ENCODE data around the gene PRCD. TPM values are rescaled to one million over a fixed set of nuclear protein-coding genes. Genes with fewer than 3 reads are reported as not detected.

PRCD gene
- total RNA-seq, 2 donors from 2014 or later: 1.9 to 2.4 TPM

DNA sequence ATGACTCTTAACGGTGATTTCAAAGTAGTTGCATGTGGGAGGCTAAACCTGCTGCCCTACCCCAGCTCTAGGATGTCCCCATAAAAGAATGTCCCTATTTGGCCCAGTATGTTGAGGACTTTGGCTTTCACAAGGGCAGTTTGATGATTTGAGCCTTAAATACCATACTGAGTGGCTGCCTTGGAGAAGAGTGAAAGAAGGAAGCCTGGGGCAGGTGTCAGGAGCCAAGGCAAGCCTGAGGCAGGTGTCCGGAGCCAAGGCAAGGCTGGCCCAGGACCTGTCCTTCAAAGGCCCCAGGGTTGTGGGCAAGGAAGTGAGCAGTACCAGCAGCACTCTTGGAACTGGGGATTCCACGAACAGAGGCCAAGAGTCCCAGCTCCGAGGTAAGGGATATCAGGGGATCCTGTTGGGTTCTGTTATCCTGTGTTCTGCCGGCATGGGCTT, 27.2 kb downstream of the PRCD start:
- ATAC-seq (ENCODE audit: insufficient number of reproducible peaks, low FRiP score, low read depth) (no peak), DNase-seq (ENCODE audit: low spot score) (no peak)
- Histone ChIP-seq H3K27ac (no peak overlapping the region), H3K4me1 (ENCODE audit: control insufficient read depth in 1 of 2, low read depth in 2 of 2) (no peaks in the 10 kb centered on the region), H3K9me3 (no peaks in the 10 kb centered on the region), H3K36me3 (peaks cover 4% of the 10 kb centered on the region), H3K4me3 (no peak overlapping the region), H3K27me3 (replicated peaks; ENCODE audit: insufficient read depth) (no peaks in the 10 kb centered on the region)
- TF ChIP-seq, protein P1, sequence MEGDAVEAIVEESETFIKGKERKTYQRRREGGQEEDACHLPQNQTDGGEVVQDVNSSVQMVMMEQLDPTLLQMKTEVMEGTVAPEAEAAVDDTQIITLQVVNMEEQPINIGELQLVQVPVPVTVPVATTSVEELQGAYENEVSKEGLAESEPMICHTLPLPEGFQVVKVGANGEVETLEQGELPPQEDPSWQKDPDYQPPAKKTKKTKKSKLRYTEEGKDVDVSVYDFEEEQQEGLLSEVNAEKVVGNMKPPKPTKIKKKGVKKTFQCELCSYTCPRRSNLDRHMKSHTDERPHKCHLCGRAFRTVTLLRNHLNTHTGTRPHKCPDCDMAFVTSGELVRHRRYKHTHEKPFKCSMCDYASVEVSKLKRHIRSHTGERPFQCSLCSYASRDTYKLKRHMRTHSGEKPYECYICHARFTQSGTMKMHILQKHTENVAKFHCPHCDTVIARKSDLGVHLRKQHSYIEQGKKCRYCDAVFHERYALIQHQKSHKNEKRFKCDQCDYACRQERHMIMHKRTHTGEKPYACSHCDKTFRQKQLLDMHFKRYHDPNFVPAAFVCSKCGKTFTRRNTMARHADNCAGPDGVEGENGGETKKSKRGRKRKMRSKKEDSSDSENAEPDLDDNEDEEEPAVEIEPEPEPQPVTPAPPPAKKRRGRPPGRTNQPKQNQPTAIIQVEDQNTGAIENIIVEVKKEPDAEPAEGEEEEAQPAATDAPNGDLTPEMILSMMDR (IDR thresholded peaks at IDR 0.05): no peak

DNA sequence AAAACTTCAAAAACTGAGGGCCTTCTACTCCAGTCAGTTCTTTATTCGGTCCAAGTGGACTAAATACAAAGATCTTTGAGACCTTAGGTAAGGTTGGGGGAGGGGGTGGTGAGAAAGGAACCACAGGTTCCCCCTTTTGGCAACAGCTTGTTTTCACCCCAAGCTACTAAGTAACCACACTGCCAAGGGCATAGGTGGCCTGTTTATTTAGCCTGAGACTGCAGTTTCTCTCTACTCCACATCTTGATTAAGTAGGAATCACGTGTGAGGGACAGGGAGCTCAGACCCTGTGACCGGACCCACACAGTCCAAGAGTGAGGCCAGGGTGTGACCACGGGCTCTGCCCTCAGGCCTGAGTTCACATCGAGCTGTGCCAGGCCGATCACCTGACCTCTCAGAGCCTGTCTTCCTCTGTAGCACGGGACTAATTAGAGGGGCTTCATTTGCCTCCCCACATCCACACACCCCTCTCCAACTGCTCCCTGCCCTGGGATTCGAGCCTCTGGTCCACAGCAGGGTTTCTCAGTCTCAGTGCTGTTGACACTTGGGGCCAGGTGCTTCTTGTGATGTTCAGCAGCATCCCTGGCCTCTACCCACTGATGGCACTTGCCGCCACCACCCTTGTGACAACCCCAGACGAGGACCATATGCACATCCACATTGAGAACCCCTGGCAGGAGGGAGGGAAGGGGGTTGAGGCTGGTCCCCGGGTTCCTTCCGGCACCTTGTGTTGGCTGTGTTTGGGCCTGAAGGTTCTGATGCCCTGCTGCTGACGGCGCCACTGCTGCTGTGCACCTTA, 28.0 kb downstream of the PRCD start:
- no peak for ATAC-seq (ENCODE audit: insufficient number of reproducible peaks, low FRiP score, low read depth)
- Histone ChIP-seq H3K9me3 (no peaks in the 10 kb centered on the region), H3K27me3 (replicated peaks; ENCODE audit: insufficient read depth) (no peaks in the 10 kb centered on the region), H3K27ac (no peak overlapping the region), H3K4me1 (ENCODE audit: control insufficient read depth in 1 of 2, low read depth in 2 of 2) (no peaks in the 10 kb centered on the region), H3K4me3 (no peak overlapping the region), H3K36me3 (peaks cover 4% of the 10 kb centered on the region)
- DNase-seq (ENCODE audit: low spot score): no peak
- TF ChIP-seq, protein P1 (IDR thresholded peaks at IDR 0.05): no peak

DNA sequence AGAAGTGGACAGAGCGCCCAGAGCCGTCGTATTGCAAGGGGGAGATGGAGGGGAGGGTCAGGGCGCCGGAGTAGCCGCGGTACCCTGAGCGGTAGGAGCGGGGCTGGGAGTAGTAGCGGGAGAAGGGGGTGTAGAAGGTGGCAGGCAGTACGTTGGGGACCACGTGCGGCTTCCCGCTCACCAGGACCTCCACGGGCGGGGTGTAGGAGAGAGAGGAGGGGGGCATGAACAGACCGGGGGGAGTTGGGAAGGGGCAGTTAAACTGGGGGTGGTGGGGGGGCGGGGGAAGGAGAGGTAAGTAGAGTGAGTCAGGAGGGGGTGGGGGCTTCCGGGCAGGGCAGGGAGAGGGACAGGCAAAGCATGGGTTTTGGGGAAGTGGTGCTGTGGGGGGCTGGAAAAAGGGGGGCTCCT, 29.0 kb downstream of the PRCD start:
- ATAC-seq (ENCODE audit: insufficient number of reproducible peaks, low FRiP score, low read depth) (no peak), DNase-seq (ENCODE audit: low spot score) (no peak)
- H3K4me3 ChIP-seq: no peak overlapping the region
- H3K36me3 ChIP-seq: peaks cover 4% of the 10 kb centered on the region
- H3K27me3 ChIP-seq (replicated peaks; ENCODE audit: insufficient read depth): no peaks in the 10 kb centered on the region
- H3K27ac ChIP-seq: no peak overlapping the region
- no peaks in the 10 kb centered on the region for H3K9me3 ChIP-seq
- H3K4me1 ChIP-seq (ENCODE audit: control insufficient read depth in 1 of 2, low read depth in 2 of 2): no peaks in the 10 kb centered on the region
- TF ChIP-seq, protein P1 (IDR thresholded peaks at IDR 0.05): no peak

DNA sequence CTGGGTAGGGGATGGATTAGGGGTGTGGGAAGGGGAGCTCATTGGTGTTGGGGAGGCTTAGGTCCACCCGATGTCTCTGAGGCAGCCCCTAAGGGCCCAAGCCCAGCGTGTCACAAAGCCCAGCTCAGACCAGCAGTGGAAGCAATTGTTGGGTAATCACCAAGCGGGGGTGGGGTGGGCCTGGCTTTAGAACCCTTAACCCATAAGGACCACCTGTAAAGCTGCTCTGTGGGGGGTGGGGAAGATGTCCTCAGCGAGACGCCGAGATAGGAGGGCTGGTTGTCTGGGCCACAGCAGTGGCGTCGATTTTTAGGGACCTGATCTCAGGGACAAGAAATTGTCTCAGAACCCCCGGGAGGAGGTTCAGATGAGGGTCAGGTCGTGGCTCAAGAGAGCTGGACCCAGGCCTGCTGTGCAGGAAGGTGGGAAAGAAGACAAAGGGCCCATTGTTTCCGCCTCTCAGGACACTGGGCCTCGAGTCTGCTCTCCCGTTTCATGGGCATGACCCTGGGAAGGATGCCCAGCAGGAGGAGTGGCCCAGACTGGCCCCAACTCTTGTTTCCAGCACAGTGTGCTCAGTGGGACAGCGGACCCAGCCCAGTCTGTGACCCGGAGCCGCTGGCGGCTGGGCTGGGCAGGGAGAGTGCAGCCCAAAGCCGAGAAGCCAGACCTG, 29.9 kb downstream of the PRCD start:
- Histone ChIP-seq H3K4me1 (ENCODE audit: control insufficient read depth in 1 of 2, low read depth in 2 of 2) (no peaks in the 10 kb centered on the region), H3K27ac (no peak overlapping the region), H3K9me3 (no peaks in the 10 kb centered on the region), H3K27me3 (replicated peaks; ENCODE audit: insufficient read depth) (no peaks in the 10 kb centered on the region), H3K4me3 (no peak overlapping the region), H3K36me3 (peaks cover under 1% of the 10 kb centered on the region)
- ATAC-seq (ENCODE audit: insufficient number of reproducible peaks, low FRiP score, low read depth) (no peak), DNase-seq (ENCODE audit: low spot score) (no peak)
- TF ChIP-seq, protein P1 (IDR thresholded peaks at IDR 0.05): no peak

DNA sequence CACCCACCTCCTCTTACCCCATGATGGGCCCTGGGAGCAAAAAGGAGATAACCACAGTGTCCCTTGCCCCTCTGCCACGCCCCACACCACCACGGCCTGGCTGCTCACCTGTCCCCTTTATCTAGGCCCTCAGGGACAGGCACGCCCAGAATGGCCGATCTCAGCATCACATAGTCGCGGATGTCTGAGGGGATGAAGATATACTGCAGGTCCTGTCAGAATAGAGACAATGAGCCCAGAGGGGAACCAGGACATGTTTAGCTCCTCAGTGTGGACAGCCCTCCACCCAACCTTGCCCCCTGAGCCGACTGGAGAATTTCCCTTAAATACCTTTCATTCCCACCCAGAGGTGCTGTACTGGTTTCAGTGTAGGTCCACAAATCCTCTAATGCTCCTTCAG, 30.6 kb downstream of the PRCD start:
- Histone ChIP-seq H3K36me3 (no peaks in the 10 kb centered on the region), H3K27me3 (replicated peaks; ENCODE audit: insufficient read depth) (no peaks in the 10 kb centered on the region), H3K4me1 (ENCODE audit: control insufficient read depth in 1 of 2, low read depth in 2 of 2) (no peaks in the 10 kb centered on the region), H3K27ac (no peak overlapping the region), H3K4me3 (no peak overlapping the region), H3K9me3 (no peaks in the 10 kb centered on the region)
- ATAC-seq (ENCODE audit: insufficient number of reproducible peaks, low FRiP score, low read depth): no peak
- TF ChIP-seq, protein P1 (IDR thresholded peaks at IDR 0.05): no peak
- DNase-seq (ENCODE audit: low spot score): no peak
